ENCODE data around the gene CCDC158.

Gene CCDC158

DNA sequence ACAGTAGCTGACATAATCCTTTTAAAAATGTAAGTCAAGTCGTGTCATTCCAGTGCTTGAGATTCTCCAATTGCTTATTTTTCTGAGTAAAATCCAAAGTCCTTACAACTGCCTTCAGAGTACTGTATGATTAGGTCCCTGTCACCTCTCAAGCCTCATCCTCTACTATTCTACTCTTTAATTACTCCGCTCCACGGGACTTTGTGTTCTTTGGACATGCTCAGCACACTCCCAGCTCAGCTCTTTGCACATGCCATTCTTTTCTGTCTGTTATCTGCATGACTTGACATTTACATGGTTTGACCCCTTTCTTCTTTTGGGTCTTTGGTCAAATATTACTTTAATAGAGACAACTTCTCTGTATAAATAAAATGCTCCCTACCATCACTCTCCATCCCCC is 154.3 kb downstream of the CCDC158 start:
- Histone ChIP-seq H3K27ac (no peak overlapping the region), H3K4me3 (no peak overlapping the region)

- Histone ChIP-seq H3K4me3 (no peak overlapping the region), H3K27ac (no peak overlapping the region)
Observed at GRCh38 chr4:76265631-76266218, 155.2 kb downstream of the CCDC158 start.
